Measurements from ENCODE around the gene TMEM114.

Gene TMEM114

GRCh38 chr16:8589900-8590688, at the start of gene TMEM114:
TSS of gene TMEM114 (minus strand) at chr16:8590511. CDS start at chr16:8589838, 673 bp downstream.
- no peak for DNase-seq (ENCODE audit: low read depth in 1 of 2, low spot score in 1 of 2)

GRCh38 chr16:8639694-8640093, 49.4 kb upstream of the TMEM114 start:
- no peak for DNase-seq (ENCODE audit: low read depth in 1 of 2, low spot score in 1 of 2)

GRCh38 chr16:8634991-8635736, 44.9 kb upstream of the TMEM114 start:
- no peak for DNase-seq (ENCODE audit: low read depth in 1 of 2, low spot score in 1 of 2)

- no peak for DNase-seq (ENCODE audit: low read depth in 1 of 2, low spot score in 1 of 2)
Observed at GRCh38 chr16:8632675-8633182, 42.4 kb upstream of the TMEM114 start.

- DNase-seq (ENCODE audit: low read depth in 1 of 2, low spot score in 1 of 2): no peak
Observed at GRCh38 chr16:8631818-8632465, 41.6 kb upstream of the TMEM114 start.

GRCh38 chr16:8631373-8631772, 41.1 kb upstream of the TMEM114 start:
- DNase-seq (ENCODE audit: low read depth in 1 of 2, low spot score in 1 of 2): no peak

- DNase-seq (ENCODE audit: low read depth in 1 of 2, low spot score in 1 of 2): no peak
Observed at GRCh38 chr16:8630255-8630953, 40.1 kb upstream of the TMEM114 start.

- DNase-seq (ENCODE audit: low read depth in 1 of 2, low spot score in 1 of 2): no peak
Observed at GRCh38 chr16:8628981-8629725, 38.8 kb upstream of the TMEM114 start.

GRCh38 chr16:8627456-8627855, 37.1 kb upstream of the TMEM114 start:
- no peak for DNase-seq (ENCODE audit: low read depth in 1 of 2, low spot score in 1 of 2)

GRCh38 chr16:8626946-8627345, 36.6 kb upstream of the TMEM114 start:
- no peak for DNase-seq (ENCODE audit: low read depth in 1 of 2, low spot score in 1 of 2)

GRCh38 chr16:8625491-8626087, 35.3 kb upstream of the TMEM114 start:
- no peak for DNase-seq (ENCODE audit: low read depth in 1 of 2, low spot score in 1 of 2)

- DNase-seq (ENCODE audit: low read depth in 1 of 2, low spot score in 1 of 2): no peak
Observed at GRCh38 chr16:8623634-8624033, 33.3 kb upstream of the TMEM114 start.

GRCh38 chr16:8622315-8622656, 32.0 kb upstream of the TMEM114 start:
- DNase-seq (ENCODE audit: low read depth in 1 of 2, low spot score in 1 of 2): no peak

GRCh38 chr16:8621572-8622314, 31.4 kb upstream of the TMEM114 start, which contains the start of gene METTL22:
TSS of gene METTL22 (plus strand) at chr16:8621698. CDS start at chr16:8625666, 3,968 bp downstream.
- DNase-seq (ENCODE audit: low read depth in 1 of 2, low spot score in 1 of 2): peak; percentile 84 to 86

GRCh38 chr16:8621222-8621571, 30.9 kb upstream of the TMEM114 start:
- no peak for DNase-seq (ENCODE audit: low read depth in 1 of 2, low spot score in 1 of 2)

- no peak for DNase-seq (ENCODE audit: low read depth in 1 of 2, low spot score in 1 of 2)
Observed at GRCh38 chr16:8620535-8620934, 30.2 kb upstream of the TMEM114 start.

- DNase-seq (ENCODE audit: low read depth in 1 of 2, low spot score in 1 of 2): no peak
Observed at GRCh38 chr16:8619671-8620370, 29.5 kb upstream of the TMEM114 start.

- DNase-seq (ENCODE audit: low read depth in 1 of 2, low spot score in 1 of 2): no peak
Observed at GRCh38 chr16:8614435-8615029, 24.2 kb upstream of the TMEM114 start.

All from activated CD4-positive, alpha-beta T cell treated with anti-CD3 and anti-CD28 coated beads, Interleukin-2, amount 50 U/mL, for 24 hours (primary cell).